Measurements from ENCODE around the gene TYW1B.
"Not testable (repeated sequence)": the region's sequence is repeated elsewhere in the genome, so short reads cannot be mapped to it uniquely, and the experiment has no call there.

DNA sequence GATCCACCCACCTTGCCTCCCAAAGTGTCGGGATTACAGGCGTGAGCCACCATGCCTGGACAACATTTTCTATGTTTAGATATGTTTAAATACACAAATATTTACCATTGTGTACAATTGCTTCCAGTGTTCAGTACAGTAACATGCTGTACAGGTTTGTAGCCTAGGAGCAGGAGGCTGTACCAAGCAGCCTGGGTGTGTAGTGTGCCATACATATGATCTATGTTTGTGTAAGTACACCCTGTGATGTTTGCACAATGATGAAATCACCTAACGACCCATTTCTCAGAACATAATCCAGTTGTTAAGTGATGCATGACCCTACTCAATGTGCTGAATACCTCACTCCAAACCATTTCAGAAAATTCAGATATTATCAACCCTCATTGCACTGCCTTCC lies 297.0 kb downstream of the TYW1B start:
- TF ChIP-seq, protein P1, sequence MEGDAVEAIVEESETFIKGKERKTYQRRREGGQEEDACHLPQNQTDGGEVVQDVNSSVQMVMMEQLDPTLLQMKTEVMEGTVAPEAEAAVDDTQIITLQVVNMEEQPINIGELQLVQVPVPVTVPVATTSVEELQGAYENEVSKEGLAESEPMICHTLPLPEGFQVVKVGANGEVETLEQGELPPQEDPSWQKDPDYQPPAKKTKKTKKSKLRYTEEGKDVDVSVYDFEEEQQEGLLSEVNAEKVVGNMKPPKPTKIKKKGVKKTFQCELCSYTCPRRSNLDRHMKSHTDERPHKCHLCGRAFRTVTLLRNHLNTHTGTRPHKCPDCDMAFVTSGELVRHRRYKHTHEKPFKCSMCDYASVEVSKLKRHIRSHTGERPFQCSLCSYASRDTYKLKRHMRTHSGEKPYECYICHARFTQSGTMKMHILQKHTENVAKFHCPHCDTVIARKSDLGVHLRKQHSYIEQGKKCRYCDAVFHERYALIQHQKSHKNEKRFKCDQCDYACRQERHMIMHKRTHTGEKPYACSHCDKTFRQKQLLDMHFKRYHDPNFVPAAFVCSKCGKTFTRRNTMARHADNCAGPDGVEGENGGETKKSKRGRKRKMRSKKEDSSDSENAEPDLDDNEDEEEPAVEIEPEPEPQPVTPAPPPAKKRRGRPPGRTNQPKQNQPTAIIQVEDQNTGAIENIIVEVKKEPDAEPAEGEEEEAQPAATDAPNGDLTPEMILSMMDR (IDR thresholded peaks at IDR 0.05) = not testable (repeated sequence)
- TF ChIP-seq POLR2A (IDR thresholded peaks at IDR 0.05) = not testable (repeated sequence)
